Measurements from ENCODE around the gene EPN1.
A peak's percentile ranks its signal among the peaks of the same experiment; 100 is the strongest.

The EPN1 gene

GRCh38 chr19:55646889-55647731, 27.9 kb upstream of the EPN1 start:
- DNase-seq = no peak

GRCh38 chr19:55647732-55648584, 27.1 kb upstream of the EPN1 start, which contains the start of gene CCDC106:
Gene CCDC106 (plus strand): TSS chr19:55648212. CDS start chr19:55649047, 835 bp downstream.
- DNase-seq = no peak

GRCh38 chr19:55648585-55649267, 26.3 kb upstream of the EPN1 start:
- DNase-seq = no peak

GRCh38 chr19:55649268-55650125, 25.5 kb upstream of the EPN1 start:
- no peak for DNase-seq

GRCh38 chr19:55650126-55650557, 24.9 kb upstream of the EPN1 start:
- no peak for DNase-seq

GRCh38 chr19:55650602-55651230, 24.3 kb upstream of the EPN1 start:
- no peak for DNase-seq

GRCh38 chr19:55651236-55651635, 23.8 kb upstream of the EPN1 start:
- DNase-seq = no peak

GRCh38 chr19:55652311-55653128, 22.5 kb upstream of the EPN1 start:
- no peak for DNase-seq

- peak; percentile 95 for DNase-seq
These were observed 21.2 kb upstream of the EPN1 start for GRCh38 chr19:55653651-55654322.

GRCh38 chr19:55654323-55654867, 20.6 kb upstream of the EPN1 start:
- DNase-seq = peak; percentile 98

- DNase-seq = peak; percentile 56
These were observed 20.0 kb upstream of the EPN1 start, which contains the start of gene U2AF2 for GRCh38 chr19:55654868-55655647. Gene U2AF2 (plus strand): TSS chr19:55655035. CDS start chr19:55655105, 70 bp downstream.

GRCh38 chr19:55655648-55656040, 19.4 kb upstream of the EPN1 start:
- DNase-seq = no peak

GRCh38 chr19:55656552-55656951, 18.5 kb upstream of the EPN1 start:
- DNase-seq = no peak

GRCh38 chr19:55656988-55657747, 17.9 kb upstream of the EPN1 start:
- DNase-seq = no peak

GRCh38 chr19:55658846-55659459, 16.1 kb upstream of the EPN1 start:
- no peak for DNase-seq

GRCh38 chr19:55659822-55660221, 15.2 kb upstream of the EPN1 start:
- no peak for DNase-seq

GRCh38 chr19:55660404-55660803, 14.6 kb upstream of the EPN1 start:
- DNase-seq = no peak

GRCh38 chr19:55660991-55661390, 14.0 kb upstream of the EPN1 start:
- DNase-seq = no peak
